Naive thymus-derived CD4-positive, alpha-beta T cell (primary cell): ENCODE data around the gene NCOA4. TPM values are rescaled to one million over a fixed set of nuclear protein-coding genes. Genes with fewer than 3 reads are reported as not detected.

Experiments used
- ATAC-seq: fragments of 150-1000 bp; cut with Tn5 transposase; 2 replicates; pipeline ENCODE4 v1.10.0; 2021; ENCODE audit warnings: mild to moderate bottlenecking, moderate library complexity
- CTCF ChIA-PET: fragments of 350-600 bp; sonication (Branson Sonifier 250); formaldehyde crosslinking; loops from one replicate; lab custom pipeline; 2021; ENCODE audit warnings: antibody characterized with exemption; lab: Charles Lee
- POLR2A ChIA-PET: fragments of 350-600 bp; sonication (Branson Sonifier 250); formaldehyde crosslinking; loops from one replicate; lab custom pipeline; 2021; ENCODE audit warnings: antibody characterized with exemption, inconsistent platforms; lab: Charles Lee
- DNase-seq, 9 donors: peaks; one replicate each; pipeline versions ENCODE4 v3.0.0 to v3.0.0-alpha.2; 2020 to 2022; ENCODE audit warnings: mixed read lengths in 1 of 9
- H3K27ac ChIP-seq: one replicate; pipeline ENCODE4 v1.7.0; 2013; ENCODE audit warnings: mild to moderate bottlenecking, low read depth, low read length, moderate library complexity
- H3K27me3 ChIP-seq, 2 donors: one replicate each; pipeline ENCODE4 v1.7.0; 2013; ENCODE audit warnings: low read length in 2 of 2, mild to moderate bottlenecking in 2 of 2, moderate library complexity in 2 of 2; ENCODE audit not compliant: control insufficient read depth in 2 of 2, insufficient read depth in 2 of 2
- H3K36me3 ChIP-seq, 3 experiments: 1 replicate in 2 of 3; 2 replicates in 1 of 3; pipeline ENCODE4 v1.7.0; 2013; ENCODE audit warnings: low read length in 3 of 3, mild to moderate bottlenecking in 3 of 3, moderate library complexity in 1 of 3; ENCODE audit not compliant: insufficient read depth in 3 of 3, control insufficient read depth in 2 of 3
- H3K4me1 ChIP-seq, 2 donors: one replicate each; pipeline ENCODE4 v1.7.0; 2013; ENCODE audit warnings: low read length in 2 of 2, mild to moderate bottlenecking in 2 of 2, moderate library complexity in 1 of 2; ENCODE audit not compliant: control insufficient read depth in 2 of 2, insufficient read depth in 2 of 2
- H3K4me3 ChIP-seq: 2 replicates; pipeline ENCODE4 v1.7.0; 2013; ENCODE audit warnings: mild to moderate bottlenecking, low read length
- H3K9me3 ChIP-seq, 3 experiments: 1 replicate in 2 of 3; 2 replicates in 1 of 3; pipeline ENCODE4 v1.7.0; 2013; ENCODE audit warnings: low read length in 3 of 3; ENCODE audit not compliant: control insufficient read depth in 2 of 3
- H3K27ac Mint-ChIP-seq, 9 donors: one replicate each; pipeline ENCODE4 v1.8.0; 2020 to 2022; ENCODE audit warnings: mixed read lengths in 9 of 9, mild to moderate bottlenecking in 8 of 9, moderate library complexity in 5 of 9, inconsistent platforms in 2 of 9
- H3K27me3 Mint-ChIP-seq, 5 donors: one replicate each; pipeline ENCODE4 v1.8.0; 2021 to 2022; ENCODE audit warnings: mixed read lengths in 5 of 5, mild to moderate bottlenecking in 1 of 5
- H3K36me3 Mint-ChIP-seq, 5 donors: one replicate each; pipeline ENCODE4 v1.8.0; 2020 to 2022; ENCODE audit warnings: mixed read lengths in 5 of 5, mild to moderate bottlenecking in 3 of 5, inconsistent platforms in 1 of 5
- H3K4me1 Mint-ChIP-seq, 7 donors: one replicate each; pipeline ENCODE4 v1.8.0; 2020 to 2022; ENCODE audit warnings: mixed read lengths in 7 of 7, mild to moderate bottlenecking in 3 of 7, inconsistent platforms in 1 of 7
- H3K4me3 Mint-ChIP-seq, 10 donors: one replicate each; pipeline ENCODE4 v1.8.0; 2020 to 2022; ENCODE audit warnings: mild to moderate bottlenecking in 10 of 10, mixed read lengths in 10 of 10, moderate library complexity in 6 of 10, inconsistent platforms in 2 of 10
- H3K9me3 Mint-ChIP-seq, 11 donors: one replicate each; pipeline ENCODE4 v1.8.0; 2020 to 2022; ENCODE audit warnings: mixed read lengths in 11 of 11, mild to moderate bottlenecking in 4 of 11, inconsistent platforms in 1 of 11, moderate library complexity in 1 of 11
- intact Hi-C, 2 donors: fragments of 100-400 bp; cut with micrococcal nuclease; formaldehyde crosslinking; loops; one replicate each; pipeline ENCODE4 v1.15.1; 2023
- polyA plus RNA-seq, 2 donors: library from polyadenylated mRNA; unstranded; fragments of 300-500 nt; fragmentation: Illumina TruSeq; gene quantifications; one replicate each; pipeline ENCODE4 v1.2.3, GENCODE V29; 2021
- total RNA-seq, 6 experiments: library from RNA in 5 of 6; stranded (reverse) in 5 of 6; gene quantifications; 1 replicate in 5 of 6; 2 replicates in 1 of 6; pipeline ENCODE4 v1.2.3 and lab custom pipeline; 2021 to 2026

The NCOA4 gene
- total and polyA plus RNA-seq, 7 experiments from 2014 or later = 54.6 to 181 (median 106) TPM

GRCh38 chr10:46024948-46025347, 5.5 kb downstream of the NCOA4 start:
- peaks cover 0 to under 1% (median 0%) of the 10 kb centered on the region in 3 experiments for H3K36me3 ChIP-seq
- Mint-ChIP-seq H3K9me3 (peaks cover 0 to 1% (median 0%) of the 10 kb centered on the region in 11 donors), H3K27me3 (no peaks in the 10 kb centered on the region), H3K4me1 (peaks cover 65 to 99% (median 93%) of the 10 kb centered on the region in 7 donors), H3K27ac (peak overlapping the region in 7 of 9 donors; percentile 14 to 89 (median 85)), H3K36me3 (peaks cover 0 to 5% (median 0%) of the 10 kb centered on the region in 5 donors), H3K4me3 (peak overlapping the region in 7 of 10 donors; percentile 34 to 95 (median 83))
- H3K4me3 ChIP-seq = no peak overlapping the region
- peak overlapping the region; percentile 29 for H3K27ac ChIP-seq
- CTCF ChIA-PET = interaction anchor here (0.8 to 0.9 kb wide), 2 partner anchors 24 to 790 kb away, joined by 3 to 4 read pairs; no protein-coding TSS in a partner anchor
- H3K9me3 ChIP-seq = no peaks in the 10 kb centered on the region
- peaks cover 44 to 58% of the 10 kb centered on the region in 2 donors for H3K4me1 ChIP-seq
- intact Hi-C loops = loop anchor here (5.0 to 10.0 kb wide), 5 partner anchors 242 to 788 kb away; partner anchors contain the start of gene ZFAND4 (in 1 of the 2)
- DNase-seq (no peak), ATAC-seq (no peak)
- POLR2A ChIA-PET = no interaction called here
- no peaks in the 10 kb centered on the region for H3K27me3 ChIP-seq

DNA sequence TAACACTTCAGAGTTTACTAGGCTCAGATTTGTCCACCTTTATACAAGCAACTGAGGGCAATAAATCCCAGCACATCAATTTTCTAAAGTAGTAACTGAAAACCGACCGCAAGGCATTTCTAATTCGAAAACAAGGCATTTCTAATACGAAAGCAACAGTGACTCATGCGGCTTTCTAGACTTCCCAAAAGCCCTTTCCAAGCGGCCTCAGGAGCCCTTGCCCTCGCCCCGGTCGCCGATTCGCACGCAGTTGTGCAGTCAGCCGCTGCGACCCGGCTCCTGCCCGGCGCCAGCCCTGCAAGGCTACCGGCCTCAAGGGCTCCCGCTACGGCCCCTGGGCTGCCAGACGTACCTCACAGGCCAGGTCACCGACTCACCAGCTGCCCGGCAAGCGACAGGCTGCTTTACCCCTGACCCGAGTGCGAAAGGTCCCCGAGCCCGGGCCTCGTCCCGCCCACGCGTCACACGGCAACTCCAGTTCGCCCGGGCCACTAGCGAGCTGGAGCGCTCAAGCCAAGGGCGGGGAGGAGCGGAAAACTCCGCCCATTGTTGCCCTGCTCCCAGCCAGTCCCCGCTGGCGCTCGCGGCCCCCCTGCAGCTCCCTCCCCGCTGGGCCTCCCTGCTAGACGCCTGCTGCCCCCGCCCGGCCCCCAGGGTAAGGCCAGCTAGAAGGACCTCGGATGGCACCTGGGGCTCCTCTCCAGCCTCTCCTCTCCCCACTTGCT, 7.3 kb downstream of the NCOA4 start:
- peaks cover 64 to 100% (median 94%) of the 10 kb centered on the region in 7 donors for H3K4me1 Mint-ChIP-seq
- no peaks in the 10 kb centered on the region for H3K9me3 ChIP-seq
- ChIA-PET POLR2A (interaction anchor here (1.0 kb wide), 1 partner anchor 73 kb away, joined by 4 read pairs; no protein-coding TSS in a partner anchor), CTCF (interaction anchor here (0.6 to 1.1 kb wide), 2 partner anchors 206 to 787 kb away, joined by 3 to 4 read pairs; no protein-coding TSS in a partner anchor)
- peak overlapping the region; percentile 75 for H3K27ac ChIP-seq
- peak; percentile 59 to 85 (median 65) for DNase-seq
- intact Hi-C loops = loop anchor here (5.0 to 10.0 kb wide), 3 partner anchors 244 to 428 kb away; partner anchors contain the start of gene ZFAND4 (in 1 of the 2)
- H3K36me3 Mint-ChIP-seq = peaks cover 0 to 5% (median 0%) of the 10 kb centered on the region in 5 donors
- H3K9me3 Mint-ChIP-seq = peaks cover 0 to 1% (median 0%) of the 10 kb centered on the region in 11 donors
- H3K27me3 ChIP-seq = no peaks in the 10 kb centered on the region
- peak overlapping the region; percentile 60 for H3K4me3 ChIP-seq
- no peaks in the 10 kb centered on the region for H3K36me3 ChIP-seq
- H3K4me3 Mint-ChIP-seq = peak overlapping the region; percentile 78 to 95 (median 90)
- peaks cover 38 to 55% of the 10 kb centered on the region in 2 donors for H3K4me1 ChIP-seq
- peak; percentile 96 for ATAC-seq
- no peaks in the 10 kb centered on the region for H3K27me3 Mint-ChIP-seq
- peak overlapping the region; percentile 51 to 95 (median 80) for H3K27ac Mint-ChIP-seq

DNA sequence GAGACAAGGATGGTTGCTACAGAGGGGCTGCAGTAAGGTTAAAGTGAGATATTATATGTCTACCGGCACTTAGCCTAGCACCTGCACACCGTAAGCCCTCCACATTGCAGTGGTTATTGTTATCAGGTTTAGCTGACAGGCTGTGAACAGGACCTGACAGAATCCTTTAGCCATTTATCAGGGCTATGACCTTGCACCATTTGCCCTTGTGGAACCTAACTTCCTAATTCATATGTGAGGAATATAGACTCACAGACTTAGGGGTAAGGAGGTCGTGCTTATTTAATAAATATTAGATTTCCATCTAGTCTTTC, 10.1 kb downstream of the NCOA4 start:
- H3K4me1 Mint-ChIP-seq = peaks cover 50 to 89% (median 82%) of the 10 kb centered on the region in 7 donors
- POLR2A ChIA-PET = interaction anchor here (0.6 to 1.1 kb wide), 3 partner anchors 9 to 210 kb away, joined by 3 to 7 read pairs (median 4); no protein-coding TSS in a partner anchor

DNA sequence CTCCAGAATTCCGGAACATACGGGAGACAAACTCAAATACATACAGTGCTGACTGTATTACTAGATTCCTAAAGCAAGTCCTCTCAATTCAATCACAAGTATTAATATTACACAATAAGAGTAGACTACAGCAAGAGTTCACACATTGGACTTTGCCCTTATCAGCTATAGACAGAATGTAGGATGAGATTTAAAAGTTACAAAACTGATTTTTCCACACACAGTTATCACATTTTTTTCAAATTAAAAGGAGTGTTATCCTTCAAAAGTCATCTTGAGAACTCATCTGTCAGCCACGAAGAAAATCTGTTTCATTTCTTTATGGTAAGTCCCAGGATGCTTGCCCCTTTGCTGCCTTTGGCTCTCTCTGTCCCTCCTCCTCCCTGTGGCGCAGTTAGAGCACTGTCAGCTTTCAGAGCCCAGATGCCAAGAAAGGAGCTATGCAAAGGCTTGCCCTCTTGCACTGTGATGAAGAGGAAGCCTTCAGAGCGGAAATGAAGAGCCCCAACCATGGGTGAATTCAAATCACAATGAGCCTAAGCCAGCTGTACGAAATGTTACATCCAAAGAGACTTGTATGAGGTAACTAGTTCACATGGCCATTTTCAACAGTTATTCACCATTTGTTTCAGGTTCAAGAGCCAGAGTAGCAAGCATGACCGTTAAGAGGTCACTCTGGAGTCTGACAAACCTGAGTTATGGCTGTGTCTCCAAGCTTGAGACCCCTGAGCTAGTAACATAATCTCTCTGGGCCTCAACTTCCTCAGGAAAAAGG, 10.7 kb downstream of the NCOA4 start:
- POLR2A ChIA-PET = interaction anchor here (0.6 to 1.1 kb wide), 3 partner anchors 10 to 210 kb away, joined by 3 to 7 read pairs (median 4); no protein-coding TSS in a partner anchor
- peak; percentile 16 for ATAC-seq
- peaks cover 0 to 14% (median 5%) of the 10 kb centered on the region in 5 donors for H3K36me3 Mint-ChIP-seq
- no peak overlapping the region for H3K4me3 ChIP-seq
- peak overlapping the region; percentile 29 for H3K27ac ChIP-seq
- peaks cover 28 to 29% of the 10 kb centered on the region in 2 donors for H3K4me1 ChIP-seq
- H3K27me3 Mint-ChIP-seq = no peaks in the 10 kb centered on the region
- peak overlapping the region; percentile 21 to 94 (median 79) for H3K27ac Mint-ChIP-seq
- no peaks in the 10 kb centered on the region for H3K27me3 ChIP-seq
- H3K9me3 ChIP-seq = no peaks in the 10 kb centered on the region
- CTCF ChIA-PET = interaction anchor here (0.6 to 3.2 kb wide), 3 partner anchors 10 to 555 kb away, joined by 3 to 16 read pairs (median 4); no protein-coding TSS in a partner anchor
- no peaks in the 10 kb centered on the region for H3K9me3 Mint-ChIP-seq
- peak in 5 of 9 donors; percentile 13 to 39 (median 28) for DNase-seq
- intact Hi-C loops = loop anchor here (5.0 to 10.0 kb wide), 3 partner anchors 248 to 425 kb away; partner anchors contain the start of gene ZFAND4 (in 1 of the 2)
- peak overlapping the region; percentile 21 to 95 (median 59) for H3K4me3 Mint-ChIP-seq
- H3K4me1 Mint-ChIP-seq = peaks cover 46 to 84% (median 79%) of the 10 kb centered on the region in 7 donors
- H3K36me3 ChIP-seq = peaks cover 3 to 14% (median 3%) of the 10 kb centered on the region in 3 experiments

More for the DNA sequence above, 10.1 kb downstream of the NCOA4 start:
- H3K9me3 Mint-ChIP-seq = no peaks in the 10 kb centered on the region
- Histone ChIP-seq H3K4me3 (no peak overlapping the region), H3K27ac (peak overlapping the region; percentile 29), H3K4me1 (peaks cover 28 to 30% of the 10 kb centered on the region in 2 donors), H3K27me3 (no peaks in the 10 kb centered on the region), H3K36me3 (peaks cover 0 to 10% (median 0%) of the 10 kb centered on the region in 3 experiments), H3K9me3 (no peaks in the 10 kb centered on the region)
- peak overlapping the region in 8 of 9 donors; percentile 68 to 94 (median 80) for H3K27ac Mint-ChIP-seq
- peak overlapping the region in 6 of 10 donors; percentile 20 to 95 (median 51) for H3K4me3 Mint-ChIP-seq
- CTCF ChIA-PET = interaction anchor here (3.2 kb wide), 1 partner anchor 9 kb away, joined by 16 read pairs; no protein-coding TSS in a partner anchor
- intact Hi-C loops = loop anchor here (5.0 to 10.0 kb wide), 3 partner anchors 247 to 426 kb away; partner anchors contain the start of gene ZFAND4 (in 1 of the 2)
- ATAC-seq (no peak), DNase-seq (no peak)
- H3K27me3 Mint-ChIP-seq = no peaks in the 10 kb centered on the region
- H3K36me3 Mint-ChIP-seq = peaks cover 0 to 11% (median 3%) of the 10 kb centered on the region in 5 donors

DNA sequence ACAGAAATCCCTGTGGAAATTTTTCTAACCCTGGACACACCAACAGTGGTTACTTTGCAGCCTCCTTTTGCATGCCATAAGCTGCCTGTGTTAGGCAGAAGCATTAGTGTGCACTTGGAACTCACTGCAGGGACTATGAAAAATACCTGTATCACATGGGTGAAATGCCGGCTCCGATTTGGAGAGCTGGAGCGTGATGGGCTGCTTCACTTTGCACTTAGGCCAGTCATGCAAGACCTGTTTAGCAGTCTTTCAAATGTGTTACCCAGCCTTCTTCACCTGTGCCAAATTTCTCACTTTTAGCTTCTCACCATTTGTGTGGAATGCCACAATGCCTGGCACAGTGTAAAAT, 11.3 kb downstream of the NCOA4 start:
- Histone ChIP-seq H3K27ac (peak overlapping the region; percentile 29), H3K9me3 (no peaks in the 10 kb centered on the region), H3K27me3 (no peaks in the 10 kb centered on the region), H3K4me3 (no peak overlapping the region), H3K36me3 (peaks cover 8 to 20% (median 9%) of the 10 kb centered on the region in 3 experiments), H3K4me1 (peaks cover 24 to 26% of the 10 kb centered on the region in 2 donors)
- Mint-ChIP-seq H3K27ac (peak overlapping the region; percentile 21 to 94 (median 79)), H3K36me3 (peaks cover 0 to 20% (median 11%) of the 10 kb centered on the region in 5 donors), H3K27me3 (no peaks in the 10 kb centered on the region), H3K4me3 (peak overlapping the region in 6 of 10 donors; percentile 10 to 95 (median 70)), H3K4me1 (peaks cover 40 to 80% (median 75%) of the 10 kb centered on the region in 7 donors), H3K9me3 (no peaks in the 10 kb centered on the region)
- CTCF ChIA-PET = interaction anchor here (1.3 to 3.2 kb wide), 2 partner anchors 10 to 13 kb away, joined by 4 to 16 read pairs; no protein-coding TSS in a partner anchor
- POLR2A ChIA-PET = no interaction called here
- DNase-seq (no peak), ATAC-seq (no peak)
- intact Hi-C loops = no loop called here
